SK-N-SH (cell line): ENCODE results near the gene TRAF3IP1.
"Not testable (repeated sequence)": the region's sequence is repeated elsewhere in the genome, so short reads cannot be mapped to it uniquely, and the experiment has no call there.

Experiments used
- CHD2 ChIP-seq: fragments of 150-350 bp; IDR thresholded peaks from 2 replicates; pipeline ENCODE4 v1.6.1; 2018; ENCODE audit warnings: low read length; ENCODE audit not compliant: partially characterized antibody
- EZH2phosphoT487 ChIP-seq: fragments of 200-600 bp; sonication (generic); IDR thresholded peaks from 2 replicates; pipeline ENCODE4 v1.6.1; 2017; ENCODE audit warnings: low read depth, mixed run types, mild to moderate bottlenecking, antibody characterized with exemption, moderate library complexity, borderline replicate concordance
- POLR2AphosphoS5 ChIP-seq: IDR thresholded peaks from 2 replicates; pipeline ENCODE4 v1.6.1; 2012; ENCODE audit warnings: low read depth, low read length
- TCF12 ChIP-seq: IDR thresholded peaks from 2 replicates; pipeline ENCODE4 v1.4.0; 2012
- TF ChIP-seq, protein P1 (sequence below): IDR thresholded peaks from 2 replicates; pipeline ENCODE4 v1.6.1; 2012; ENCODE audit warnings: mild to moderate bottlenecking, low read depth, low read length, moderate library complexity
- TF ChIP-seq, protein P2 (sequence below): fragments of 200-600 bp; sonication (generic); IDR thresholded peaks from 2 replicates; pipeline ENCODE4 v1.6.1; 2017; ENCODE audit warnings: antibody characterized with exemption, mild to moderate bottlenecking, moderate library complexity
- TF ChIP-seq, protein P3 (sequence below): IDR thresholded peaks from 2 replicates; pipeline ENCODE4 v1.4.0; 2012; ENCODE audit warnings: low read depth, borderline replicate concordance
- TF ChIP-seq, protein P4 (sequence below): fragments of 150-350 bp; IDR thresholded peaks from 2 replicates; pipeline ENCODE4 v1.6.1; 2016; ENCODE audit warnings: mild to moderate bottlenecking, low read depth, low read length

DNA sequence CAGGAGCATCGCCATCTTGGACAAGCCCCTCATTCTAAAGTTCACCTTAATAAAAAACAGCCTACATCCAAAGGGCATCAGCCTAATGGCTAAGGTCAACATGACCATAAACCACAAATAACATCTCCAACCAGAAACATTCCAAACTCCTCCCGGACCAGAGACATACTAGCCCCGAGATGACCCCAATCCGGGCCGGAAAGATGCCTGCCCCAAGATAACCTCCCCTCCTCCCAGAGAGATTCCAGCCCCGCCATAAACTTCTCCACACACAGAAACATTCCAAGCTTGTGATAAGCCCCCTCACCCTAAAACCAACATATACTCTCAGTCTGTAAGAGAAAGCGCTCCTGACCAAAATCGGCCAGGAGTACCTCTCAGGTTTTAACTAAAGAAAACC lies 48.6 kb upstream of the TRAF3IP1 start:
- TF ChIP-seq, protein P1, sequence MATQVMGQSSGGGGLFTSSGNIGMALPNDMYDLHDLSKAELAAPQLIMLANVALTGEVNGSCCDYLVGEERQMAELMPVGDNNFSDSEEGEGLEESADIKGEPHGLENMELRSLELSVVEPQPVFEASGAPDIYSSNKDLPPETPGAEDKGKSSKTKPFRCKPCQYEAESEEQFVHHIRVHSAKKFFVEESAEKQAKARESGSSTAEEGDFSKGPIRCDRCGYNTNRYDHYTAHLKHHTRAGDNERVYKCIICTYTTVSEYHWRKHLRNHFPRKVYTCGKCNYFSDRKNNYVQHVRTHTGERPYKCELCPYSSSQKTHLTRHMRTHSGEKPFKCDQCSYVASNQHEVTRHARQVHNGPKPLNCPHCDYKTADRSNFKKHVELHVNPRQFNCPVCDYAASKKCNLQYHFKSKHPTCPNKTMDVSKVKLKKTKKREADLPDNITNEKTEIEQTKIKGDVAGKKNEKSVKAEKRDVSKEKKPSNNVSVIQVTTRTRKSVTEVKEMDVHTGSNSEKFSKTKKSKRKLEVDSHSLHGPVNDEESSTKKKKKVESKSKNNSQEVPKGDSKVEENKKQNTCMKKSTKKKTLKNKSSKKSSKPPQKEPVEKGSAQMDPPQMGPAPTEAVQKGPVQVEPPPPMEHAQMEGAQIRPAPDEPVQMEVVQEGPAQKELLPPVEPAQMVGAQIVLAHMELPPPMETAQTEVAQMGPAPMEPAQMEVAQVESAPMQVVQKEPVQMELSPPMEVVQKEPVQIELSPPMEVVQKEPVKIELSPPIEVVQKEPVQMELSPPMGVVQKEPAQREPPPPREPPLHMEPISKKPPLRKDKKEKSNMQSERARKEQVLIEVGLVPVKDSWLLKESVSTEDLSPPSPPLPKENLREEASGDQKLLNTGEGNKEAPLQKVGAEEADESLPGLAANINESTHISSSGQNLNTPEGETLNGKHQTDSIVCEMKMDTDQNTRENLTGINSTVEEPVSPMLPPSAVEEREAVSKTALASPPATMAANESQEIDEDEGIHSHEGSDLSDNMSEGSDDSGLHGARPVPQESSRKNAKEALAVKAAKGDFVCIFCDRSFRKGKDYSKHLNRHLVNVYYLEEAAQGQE, result not testable (repeated sequence)
- not testable (repeated sequence) for TF ChIP-seq POLR2AphosphoS5, CHD2, TCF12, EZH2phosphoT487
- TF ChIP-seq, protein P2, sequence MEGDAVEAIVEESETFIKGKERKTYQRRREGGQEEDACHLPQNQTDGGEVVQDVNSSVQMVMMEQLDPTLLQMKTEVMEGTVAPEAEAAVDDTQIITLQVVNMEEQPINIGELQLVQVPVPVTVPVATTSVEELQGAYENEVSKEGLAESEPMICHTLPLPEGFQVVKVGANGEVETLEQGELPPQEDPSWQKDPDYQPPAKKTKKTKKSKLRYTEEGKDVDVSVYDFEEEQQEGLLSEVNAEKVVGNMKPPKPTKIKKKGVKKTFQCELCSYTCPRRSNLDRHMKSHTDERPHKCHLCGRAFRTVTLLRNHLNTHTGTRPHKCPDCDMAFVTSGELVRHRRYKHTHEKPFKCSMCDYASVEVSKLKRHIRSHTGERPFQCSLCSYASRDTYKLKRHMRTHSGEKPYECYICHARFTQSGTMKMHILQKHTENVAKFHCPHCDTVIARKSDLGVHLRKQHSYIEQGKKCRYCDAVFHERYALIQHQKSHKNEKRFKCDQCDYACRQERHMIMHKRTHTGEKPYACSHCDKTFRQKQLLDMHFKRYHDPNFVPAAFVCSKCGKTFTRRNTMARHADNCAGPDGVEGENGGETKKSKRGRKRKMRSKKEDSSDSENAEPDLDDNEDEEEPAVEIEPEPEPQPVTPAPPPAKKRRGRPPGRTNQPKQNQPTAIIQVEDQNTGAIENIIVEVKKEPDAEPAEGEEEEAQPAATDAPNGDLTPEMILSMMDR, result not testable (repeated sequence)
- TF ChIP-seq, protein P3, sequence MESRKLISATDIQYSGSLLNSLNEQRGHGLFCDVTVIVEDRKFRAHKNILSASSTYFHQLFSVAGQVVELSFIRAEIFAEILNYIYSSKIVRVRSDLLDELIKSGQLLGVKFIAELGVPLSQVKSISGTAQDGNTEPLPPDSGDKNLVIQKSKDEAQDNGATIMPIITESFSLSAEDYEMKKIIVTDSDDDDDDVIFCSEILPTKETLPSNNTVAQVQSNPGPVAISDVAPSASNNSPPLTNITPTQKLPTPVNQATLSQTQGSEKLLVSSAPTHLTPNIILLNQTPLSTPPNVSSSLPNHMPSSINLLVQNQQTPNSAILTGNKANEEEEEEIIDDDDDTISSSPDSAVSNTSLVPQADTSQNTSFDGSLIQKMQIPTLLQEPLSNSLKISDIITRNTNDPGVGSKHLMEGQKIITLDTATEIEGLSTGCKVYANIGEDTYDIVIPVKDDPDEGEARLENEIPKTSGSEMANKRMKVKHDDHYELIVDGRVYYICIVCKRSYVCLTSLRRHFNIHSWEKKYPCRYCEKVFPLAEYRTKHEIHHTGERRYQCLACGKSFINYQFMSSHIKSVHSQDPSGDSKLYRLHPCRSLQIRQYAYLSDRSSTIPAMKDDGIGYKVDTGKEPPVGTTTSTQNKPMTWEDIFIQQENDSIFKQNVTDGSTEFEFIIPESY, result not testable (repeated sequence)
- TF ChIP-seq, protein P4, sequence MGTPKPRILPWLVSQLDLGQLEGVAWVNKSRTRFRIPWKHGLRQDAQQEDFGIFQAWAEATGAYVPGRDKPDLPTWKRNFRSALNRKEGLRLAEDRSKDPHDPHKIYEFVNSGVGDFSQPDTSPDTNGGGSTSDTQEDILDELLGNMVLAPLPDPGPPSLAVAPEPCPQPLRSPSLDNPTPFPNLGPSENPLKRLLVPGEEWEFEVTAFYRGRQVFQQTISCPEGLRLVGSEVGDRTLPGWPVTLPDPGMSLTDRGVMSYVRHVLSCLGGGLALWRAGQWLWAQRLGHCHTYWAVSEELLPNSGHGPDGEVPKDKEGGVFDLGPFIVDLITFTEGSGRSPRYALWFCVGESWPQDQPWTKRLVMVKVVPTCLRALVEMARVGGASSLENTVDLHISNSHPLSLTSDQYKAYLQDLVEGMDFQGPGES, result not testable (repeated sequence)
